GM12864 (cell line): ENCODE data around the gene RPN2.

Experiments
- DNase-seq: peaks from one replicate; pipeline ENCODE4 v3.0.0-alpha.2; 2011; ENCODE audit warnings: low read depth
- H3K4me3 ChIP-seq: 2 replicates; pipeline ENCODE4 v1.5.1; 2011; ENCODE audit warnings: mild to moderate bottlenecking, low read depth, low read length, control low read depth
- TF ChIP-seq, protein P1 (sequence below): IDR thresholded peaks from 2 replicates; pipeline ENCODE4 v1.5.1; 2011; ENCODE audit warnings: low read depth, mild to moderate bottlenecking, moderate library complexity, low read length, control low read depth, inconsistent platforms; ENCODE audit errors: missing control alignments

Gene RPN2

GRCh38 chr20:37243937-37244571 lies 64.9 kb downstream of the RPN2 start:
- TF ChIP-seq, protein P1, sequence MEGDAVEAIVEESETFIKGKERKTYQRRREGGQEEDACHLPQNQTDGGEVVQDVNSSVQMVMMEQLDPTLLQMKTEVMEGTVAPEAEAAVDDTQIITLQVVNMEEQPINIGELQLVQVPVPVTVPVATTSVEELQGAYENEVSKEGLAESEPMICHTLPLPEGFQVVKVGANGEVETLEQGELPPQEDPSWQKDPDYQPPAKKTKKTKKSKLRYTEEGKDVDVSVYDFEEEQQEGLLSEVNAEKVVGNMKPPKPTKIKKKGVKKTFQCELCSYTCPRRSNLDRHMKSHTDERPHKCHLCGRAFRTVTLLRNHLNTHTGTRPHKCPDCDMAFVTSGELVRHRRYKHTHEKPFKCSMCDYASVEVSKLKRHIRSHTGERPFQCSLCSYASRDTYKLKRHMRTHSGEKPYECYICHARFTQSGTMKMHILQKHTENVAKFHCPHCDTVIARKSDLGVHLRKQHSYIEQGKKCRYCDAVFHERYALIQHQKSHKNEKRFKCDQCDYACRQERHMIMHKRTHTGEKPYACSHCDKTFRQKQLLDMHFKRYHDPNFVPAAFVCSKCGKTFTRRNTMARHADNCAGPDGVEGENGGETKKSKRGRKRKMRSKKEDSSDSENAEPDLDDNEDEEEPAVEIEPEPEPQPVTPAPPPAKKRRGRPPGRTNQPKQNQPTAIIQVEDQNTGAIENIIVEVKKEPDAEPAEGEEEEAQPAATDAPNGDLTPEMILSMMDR = no peak
- no peak for DNase-seq
- no peak overlapping the region for H3K4me3 ChIP-seq

- TF ChIP-seq, protein P1 = no peak
- DNase-seq = no peak
- no peak overlapping the region for H3K4me3 ChIP-seq
Measured at GRCh38 chr20:37244572-37244957, 65.4 kb downstream of the RPN2 start.

- no peak overlapping the region for H3K4me3 ChIP-seq
- TF ChIP-seq, protein P1 = no peak
- no peak for DNase-seq
Measured at GRCh38 chr20:37245216-37246150, 66.4 kb downstream of the RPN2 start.

- TF ChIP-seq, protein P1 = no peak
- no peak for DNase-seq
- H3K4me3 ChIP-seq = no peak overlapping the region
Measured at GRCh38 chr20:37246736-37247135, 67.6 kb downstream of the RPN2 start.

GRCh38 chr20:37247547-37247946 lies 68.4 kb downstream of the RPN2 start:
- no peak for DNase-seq
- TF ChIP-seq, protein P1 = no peak
- no peak overlapping the region for H3K4me3 ChIP-seq

DNA sequence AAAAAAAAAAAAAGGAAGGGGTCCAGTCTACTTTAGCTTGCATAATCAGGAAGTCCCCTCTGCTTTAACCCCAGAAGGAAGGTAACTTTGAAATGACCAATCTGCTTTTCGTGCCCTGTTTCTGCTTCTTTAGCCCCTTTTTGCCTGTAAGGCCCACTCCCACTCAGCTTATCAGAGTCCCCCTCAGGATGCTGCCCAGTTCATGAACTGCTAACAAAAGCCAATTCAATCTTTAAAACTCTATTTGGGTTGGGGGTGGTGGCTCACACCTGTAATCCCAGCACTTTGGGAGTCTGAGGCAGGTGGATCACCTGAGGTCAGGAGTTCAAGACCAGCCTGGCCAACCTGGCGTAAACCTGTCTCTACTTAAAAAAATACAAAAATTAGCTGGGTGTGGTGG lies 70.2 kb downstream of the RPN2 start:
- H3K4me3 ChIP-seq = no peak overlapping the region
- DNase-seq = no peak
- TF ChIP-seq, protein P1 = no peak
